Measurements from ENCODE around the gene GDF10. TPM values are rescaled to one million over a fixed set of nuclear protein-coding genes. Genes with fewer than 3 reads are reported as not detected.

GDF10 gene
- total and polyA plus RNA-seq, 9 of the 15 experiments (the other 6 are each of a cell fraction or from before 2014, with no cell fraction given), result 0.03 to 0.20 (median 0.11) TPM; not detected in 6

GRCh38 chr10:47276576-47277351 is 23.2 kb upstream of the GDF10 start:
- Histone ChIP-seq H3K4me2 (ENCODE audit: insufficient read depth, low read length) (no peak overlapping the region; the same call in 1 of the 2 replicates), H3K4me3 (no peak overlapping the region), H3K4me1 (replicated peaks in 1 of 2; ENCODE audit: control insufficient read depth in 2 of 2, insufficient read depth in 2 of 2, low read length in 2 of 2) (peaks cover 0 to 5% of the 10 kb centered on the region in 2 experiments; a peak in 2 of 5 replicates), H2AFZ (ENCODE audit: low read depth, low read length) (peak overlapping the region; percentile 51), H3K27me3 (ENCODE audit: control insufficient read depth in 2 of 2, insufficient read depth in 2 of 2, low read length in 2 of 2) (peaks cover 0 to 32% of the 10 kb centered on the region in 2 experiments; a peak in 2 of 5 replicates), H4K20me1 (replicated peaks; ENCODE audit: control insufficient read depth, insufficient read depth, low read length) (no peaks in the 10 kb centered on the region), H3K79me2 (ENCODE audit: control insufficient read depth, insufficient read depth, low read length) (no peaks in the 10 kb centered on the region), H3K9me3 (replicated peaks; ENCODE audit: control insufficient read depth, insufficient read depth, low read depth, low read length) (no peaks in the 10 kb centered on the region), H3K36me3 (ENCODE audit: control insufficient read depth, insufficient read depth, low read length) (no peaks in the 10 kb centered on the region), H3K9ac (ENCODE audit: insufficient read depth in 1 of 2, low read depth in 2 of 2, low read length in 2 of 2) (no peak overlapping the region), H3K27ac (ENCODE audit: extremely low read depth, low read depth, low read length) (no peak overlapping the region), H3K9me1 (ENCODE audit: control insufficient read depth, insufficient read depth, low read length) (no peaks in the 10 kb centered on the region)
- POLR2A ChIA-PET, result interaction anchor here (0.9 to 1.4 kb wide), 2 partner anchors 10 to 80 kb away, joined by 4 read pairs; no protein-coding TSS in a partner anchor
- BruUV-seq (replicated peaks), result no TSS peak
- 8% methylated on average over 11 of the region's 11 CpGs for WGBS (ENCODE audit: insufficient coverage, low coverage, missing lambda C conversion rate)
- FAIRE-seq (no peak), DNase-seq (ENCODE audit: extremely low read depth in 1 of 4, low spot score in 3 of 4) (no peak), ATAC-seq (no peak)
- peak; percentile 60 for TF ChIP-seq USF2 (CRISPR knock-in tag; IDR thresholded peaks at IDR 0.05)
- no peak for TF ChIP-seq YY1 (IDR thresholded peaks at IDR 0.05; ENCODE audit: borderline replicate concordance in 1 of 3, control insufficient read depth in 1 of 3, extremely low read depth in 1 of 3, insufficient read depth in 3 of 3, insufficient read length in 1 of 3, insufficient replicate concordance in 2 of 3, low read depth in 1 of 3, low read length in 2 of 3)
- peak; percentile 16; the same call in 1 of the 2 replicates for TF ChIP-seq L3MBTL2 (IDR thresholded peaks at IDR 0.05)
- CTCF ChIA-PET (ENCODE audit: low intra/inter-chr PET ratio), result no interaction called here
- intact Hi-C loops (cut with micrococcal nuclease), result no loop called here
- in situ Hi-C loops (cut with MboI), result no loop called here

Measured in K562 (cell line).